HG02884 (cell line): ENCODE results near the gene PLEKHG4.

Experiments used
- ATAC-seq: cut with Tn5 transposase; IDR thresholded peaks from one replicate; pipeline ENCODE4 v1.9.1; 2021; ENCODE audit warnings: mild to moderate bottlenecking, moderate library complexity; ENCODE audit not compliant: unreplicated experiment

PLEKHG4 gene

DNA sequence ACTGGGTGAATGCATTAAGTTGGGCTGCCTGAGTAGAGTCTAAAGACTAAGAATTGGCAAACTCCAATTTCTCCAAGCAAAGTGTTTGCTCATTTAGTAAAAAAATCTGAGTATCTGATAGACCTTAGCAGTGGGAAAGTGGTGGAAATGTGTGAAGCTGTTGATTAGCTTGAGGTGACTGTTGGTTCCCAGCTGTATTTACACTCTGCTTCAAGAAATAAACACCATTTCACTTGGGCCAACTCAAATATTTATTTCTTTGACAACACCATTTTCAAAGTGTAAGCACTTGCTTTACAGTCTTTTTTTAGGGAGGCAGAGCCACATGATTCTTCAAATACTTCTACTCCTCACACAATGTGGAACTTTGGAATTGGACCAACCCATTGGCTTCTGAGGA lies 38.5 kb downstream of the PLEKHG4 start:
- no peak for ATAC-seq

DNA sequence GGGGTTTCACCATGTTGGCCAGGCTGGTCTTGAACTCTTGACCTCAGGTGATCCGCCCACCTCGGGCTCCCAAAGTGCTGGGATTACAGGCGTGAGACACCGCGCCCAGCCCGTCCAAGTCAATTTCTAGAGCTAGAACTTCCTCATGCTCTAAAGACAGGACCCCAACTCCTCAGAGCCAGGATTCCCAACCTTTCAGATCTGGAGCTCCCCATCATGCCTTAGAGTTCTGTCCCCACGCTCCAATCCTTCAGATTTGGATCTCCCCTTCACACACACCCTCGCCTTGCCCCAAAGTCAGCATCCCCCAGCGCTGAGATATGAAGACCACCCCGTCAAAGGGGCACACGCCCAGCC lies 46.8 kb downstream of the PLEKHG4 start:
- no peak for ATAC-seq

- no peak for ATAC-seq
Measured at GRCh38 chr16:67326472-67327309, 47.4 kb downstream of the PLEKHG4 start, which contains the start of the genes KCTD19 and LRRC36. Gene KCTD19 (minus strand): TSS chr16:67326741. CDS start chr16:67326707, 34 bp downstream. Gene LRRC36 (plus strand): TSS chr16:67326815. CDS start chr16:67326863, 48 bp downstream.

DNA sequence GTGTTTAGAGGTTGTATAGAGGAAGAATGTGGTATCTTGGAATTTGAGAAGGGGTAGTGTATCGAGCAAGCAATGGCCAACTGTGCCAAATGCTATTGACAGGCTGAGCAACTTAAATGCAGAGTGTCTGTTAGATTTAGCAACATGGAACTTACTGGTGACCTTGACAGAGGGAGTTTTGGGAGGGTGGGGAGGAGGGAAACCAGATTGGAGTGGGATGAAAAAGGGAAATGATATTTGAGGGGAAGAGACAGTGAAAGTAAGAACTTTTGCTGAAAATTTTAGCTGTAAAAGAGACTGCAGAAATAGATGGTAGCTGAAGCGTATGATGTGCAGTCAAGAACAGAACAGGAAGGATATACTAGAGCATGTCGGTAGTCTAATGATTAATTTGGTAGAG lies 48.4 kb downstream of the PLEKHG4 start:
- no peak for ATAC-seq

- ATAC-seq, result no peak
Measured at GRCh38 chr16:67329901-67330300, 50.6 kb downstream of the PLEKHG4 start.

DNA sequence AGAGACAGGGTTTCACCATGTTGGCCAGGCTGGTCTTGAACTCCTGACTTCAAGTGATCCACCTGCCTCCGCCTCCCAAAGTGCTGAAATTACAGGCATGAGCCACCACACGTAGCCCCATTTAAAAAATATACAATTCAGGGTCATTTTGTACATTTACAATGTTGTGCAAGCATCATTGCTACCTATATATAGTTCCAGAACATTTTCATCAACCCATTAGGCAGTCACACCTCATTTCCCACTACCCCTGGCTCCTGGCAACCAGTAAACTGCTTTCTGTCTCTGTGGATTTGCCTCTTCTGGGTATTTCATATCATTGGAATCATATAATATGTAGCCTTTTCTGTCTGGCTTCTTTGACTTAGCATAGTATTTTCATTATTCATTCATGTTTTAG lies 54.0 kb downstream of the PLEKHG4 start:
- no peak for ATAC-seq

DNA sequence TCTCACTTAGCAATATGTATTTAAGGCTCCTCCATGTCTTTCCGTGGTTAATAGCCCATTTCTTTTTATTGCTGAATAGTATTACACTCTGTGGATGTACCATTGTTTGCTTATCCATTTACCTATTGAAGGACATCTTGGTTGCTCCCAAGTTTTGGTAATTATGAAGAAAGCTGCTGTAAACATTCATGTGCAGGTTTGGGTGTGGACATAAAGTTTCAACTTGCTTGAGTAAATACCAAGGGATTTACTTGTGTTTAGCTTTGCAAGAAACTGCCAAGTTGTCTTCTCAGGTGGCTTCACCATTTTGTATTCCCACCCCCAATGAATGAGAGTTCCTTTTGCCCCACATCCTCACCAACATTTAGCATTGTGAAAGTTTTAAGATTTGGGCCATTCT lies 56.8 kb downstream of the PLEKHG4 start:
- ATAC-seq, result no peak

- no peak for ATAC-seq
Measured at GRCh38 chr16:67336648-67337047, 57.3 kb downstream of the PLEKHG4 start.
